Activated CD4-positive, alpha-beta T cell treated with anti-CD3 and anti-CD28 coated beads, Interleukin-2, amount 10 ng/mL, durations not matched to agents 24 days and 14 days (primary cell): ENCODE measurements around the gene LIMS2. TPM values are rescaled to one million over a fixed set of nuclear protein-coding genes. Genes with fewer than 3 reads are reported as not detected.

Experiments
- DNase-seq: peaks from one replicate; pipeline ENCODE4 v3.0.0; 2022
- H3K27ac Mint-ChIP-seq: one replicate; pipeline ENCODE4 v1.8.0; 2022; ENCODE audit warnings: mild to moderate bottlenecking, mixed read lengths
- H3K27me3 Mint-ChIP-seq: one replicate; pipeline ENCODE4 v1.8.0; 2022; ENCODE audit warnings: mixed read lengths
- H3K36me3 Mint-ChIP-seq: one replicate; pipeline ENCODE4 v1.8.0; 2022; ENCODE audit warnings: low read depth, mild to moderate bottlenecking, mixed read lengths
- H3K4me1 Mint-ChIP-seq: one replicate; pipeline ENCODE4 v1.8.0; 2021; ENCODE audit warnings: mixed read lengths
- H3K4me3 Mint-ChIP-seq: one replicate; pipeline ENCODE4 v1.8.0; 2022; ENCODE audit warnings: mild to moderate bottlenecking, moderate library complexity, mixed read lengths
- H3K9me3 Mint-ChIP-seq: one replicate; pipeline ENCODE4 v1.8.0; 2021; ENCODE audit warnings: mixed read lengths
- intact Hi-C: fragments of 100-400 bp; cut with micrococcal nuclease; formaldehyde crosslinking; loops from one replicate; pipeline ENCODE4 v1.15.1; 2023
- total RNA-seq: library from RNA; stranded (reverse); gene quantifications from 2 replicates; pipeline ENCODE4 v1.2.3, GENCODE V29; 2022

LIMS2 gene
- total RNA-seq, 1 donor from 2014 or later = 8.4 TPM

- intact Hi-C loops = no loop called here
- peaks cover 25% of the 10 kb centered on the region for H3K4me1 Mint-ChIP-seq
- H3K4me3 Mint-ChIP-seq = no peak overlapping the region
- no peaks in the 10 kb centered on the region for H3K27me3 Mint-ChIP-seq
- peaks cover 1% of the 10 kb centered on the region for H3K36me3 Mint-ChIP-seq
- no peak overlapping the region for H3K27ac Mint-ChIP-seq
- H3K9me3 Mint-ChIP-seq = no peaks in the 10 kb centered on the region
- DNase-seq = no peak
Observed at GRCh38 chr2:127636248-127637235, 38.8 kb downstream of the LIMS2 start.

- intact Hi-C loops = no loop called here
- Mint-ChIP-seq H3K4me3 (no peak overlapping the region), H3K4me1 (peaks cover 22% of the 10 kb centered on the region), H3K27ac (no peak overlapping the region), H3K36me3 (peaks cover 1% of the 10 kb centered on the region), H3K9me3 (no peaks in the 10 kb centered on the region), H3K27me3 (no peaks in the 10 kb centered on the region)
- no peak for DNase-seq
Observed at GRCh38 chr2:127635380-127636237, 39.7 kb downstream of the LIMS2 start.

- Mint-ChIP-seq H3K4me3 (no peak overlapping the region), H3K36me3 (peaks cover 1% of the 10 kb centered on the region), H3K27me3 (no peaks in the 10 kb centered on the region), H3K4me1 (peaks cover 18% of the 10 kb centered on the region), H3K9me3 (no peaks in the 10 kb centered on the region), H3K27ac (peak overlapping the region; percentile 67)
- intact Hi-C loops = no loop called here
- no peak for DNase-seq
Observed at GRCh38 chr2:127634626-127635379, 40.5 kb downstream of the LIMS2 start.

- H3K9me3 Mint-ChIP-seq = no peaks in the 10 kb centered on the region
- no peak for DNase-seq
- peaks cover 15% of the 10 kb centered on the region for H3K4me1 Mint-ChIP-seq
- H3K36me3 Mint-ChIP-seq = peaks cover 1% of the 10 kb centered on the region
- intact Hi-C loops = no loop called here
- H3K4me3 Mint-ChIP-seq = no peak overlapping the region
- no peaks in the 10 kb centered on the region for H3K27me3 Mint-ChIP-seq
- no peak overlapping the region for H3K27ac Mint-ChIP-seq
Observed at GRCh38 chr2:127634066-127634617, 41.2 kb downstream of the LIMS2 start.

GRCh38 chr2:127633556-127634065, 41.7 kb downstream of the LIMS2 start:
- no peaks in the 10 kb centered on the region for H3K36me3 Mint-ChIP-seq
- H3K4me3 Mint-ChIP-seq = no peak overlapping the region
- H3K27me3 Mint-ChIP-seq = no peaks in the 10 kb centered on the region
- DNase-seq = no peak
- H3K27ac Mint-ChIP-seq = no peak overlapping the region
- H3K4me1 Mint-ChIP-seq = peaks cover 11% of the 10 kb centered on the region
- no peaks in the 10 kb centered on the region for H3K9me3 Mint-ChIP-seq
- intact Hi-C loops = no loop called here

- no peak overlapping the region for H3K27ac Mint-ChIP-seq
- H3K4me1 Mint-ChIP-seq = peaks cover 7% of the 10 kb centered on the region
- H3K4me3 Mint-ChIP-seq = no peak overlapping the region
- DNase-seq = no peak
- H3K9me3 Mint-ChIP-seq = no peaks in the 10 kb centered on the region
- H3K36me3 Mint-ChIP-seq = no peaks in the 10 kb centered on the region
- intact Hi-C loops = no loop called here
- no peaks in the 10 kb centered on the region for H3K27me3 Mint-ChIP-seq
Observed at GRCh38 chr2:127632592-127633489, 42.5 kb downstream of the LIMS2 start.

- no peak overlapping the region for H3K27ac Mint-ChIP-seq
- no peaks in the 10 kb centered on the region for H3K27me3 Mint-ChIP-seq
- intact Hi-C loops = no loop called here
- DNase-seq = no peak
- peaks cover 5% of the 10 kb centered on the region for H3K4me1 Mint-ChIP-seq
- no peaks in the 10 kb centered on the region for H3K9me3 Mint-ChIP-seq
- no peak overlapping the region for H3K4me3 Mint-ChIP-seq
- no peaks in the 10 kb centered on the region for H3K36me3 Mint-ChIP-seq
Observed at GRCh38 chr2:127631997-127632581, 43.2 kb downstream of the LIMS2 start.

GRCh38 chr2:127631541-127631996, 43.8 kb downstream of the LIMS2 start:
- peaks cover 4% of the 10 kb centered on the region for H3K4me1 Mint-ChIP-seq
- H3K27ac Mint-ChIP-seq = no peak overlapping the region
- no peak for DNase-seq
- intact Hi-C loops = no loop called here
- no peak overlapping the region for H3K4me3 Mint-ChIP-seq
- no peaks in the 10 kb centered on the region for H3K27me3 Mint-ChIP-seq
- no peaks in the 10 kb centered on the region for H3K9me3 Mint-ChIP-seq
- no peaks in the 10 kb centered on the region for H3K36me3 Mint-ChIP-seq

GRCh38 chr2:127630864-127631540, 44.3 kb downstream of the LIMS2 start:
- Mint-ChIP-seq H3K9me3 (no peaks in the 10 kb centered on the region), H3K27ac (no peak overlapping the region), H3K36me3 (no peaks in the 10 kb centered on the region), H3K4me1 (peaks cover 4% of the 10 kb centered on the region), H3K27me3 (no peaks in the 10 kb centered on the region), H3K4me3 (no peak overlapping the region)
- intact Hi-C loops = no loop called here
- DNase-seq = no peak

- no peak overlapping the region for H3K4me3 Mint-ChIP-seq
- H3K27me3 Mint-ChIP-seq = no peaks in the 10 kb centered on the region
- peaks cover 4% of the 10 kb centered on the region for H3K4me1 Mint-ChIP-seq
- no peak for DNase-seq
- H3K9me3 Mint-ChIP-seq = no peaks in the 10 kb centered on the region
- no peak overlapping the region for H3K27ac Mint-ChIP-seq
- intact Hi-C loops = no loop called here
- no peaks in the 10 kb centered on the region for H3K36me3 Mint-ChIP-seq
Observed at GRCh38 chr2:127630096-127630863, 45.0 kb downstream of the LIMS2 start.

- Mint-ChIP-seq H3K4me3 (no peak overlapping the region), H3K27me3 (no peaks in the 10 kb centered on the region), H3K27ac (no peak overlapping the region), H3K36me3 (no peaks in the 10 kb centered on the region), H3K4me1 (peaks cover 4% of the 10 kb centered on the region), H3K9me3 (no peaks in the 10 kb centered on the region)
- intact Hi-C loops = no loop called here
- DNase-seq = no peak
Observed at GRCh38 chr2:127629637-127630036, 45.7 kb downstream of the LIMS2 start.
